GM21423 (cell line): ENCODE measurements around the gene FOXG1.

Source experiments
- ATAC-seq: cut with Tn5 transposase; IDR thresholded peaks from one replicate; pipeline ENCODE4 v1.9.1; 2021; ENCODE audit warnings: mild to moderate bottlenecking, moderate library complexity; ENCODE audit not compliant: unreplicated experiment

The FOXG1 gene

DNA sequence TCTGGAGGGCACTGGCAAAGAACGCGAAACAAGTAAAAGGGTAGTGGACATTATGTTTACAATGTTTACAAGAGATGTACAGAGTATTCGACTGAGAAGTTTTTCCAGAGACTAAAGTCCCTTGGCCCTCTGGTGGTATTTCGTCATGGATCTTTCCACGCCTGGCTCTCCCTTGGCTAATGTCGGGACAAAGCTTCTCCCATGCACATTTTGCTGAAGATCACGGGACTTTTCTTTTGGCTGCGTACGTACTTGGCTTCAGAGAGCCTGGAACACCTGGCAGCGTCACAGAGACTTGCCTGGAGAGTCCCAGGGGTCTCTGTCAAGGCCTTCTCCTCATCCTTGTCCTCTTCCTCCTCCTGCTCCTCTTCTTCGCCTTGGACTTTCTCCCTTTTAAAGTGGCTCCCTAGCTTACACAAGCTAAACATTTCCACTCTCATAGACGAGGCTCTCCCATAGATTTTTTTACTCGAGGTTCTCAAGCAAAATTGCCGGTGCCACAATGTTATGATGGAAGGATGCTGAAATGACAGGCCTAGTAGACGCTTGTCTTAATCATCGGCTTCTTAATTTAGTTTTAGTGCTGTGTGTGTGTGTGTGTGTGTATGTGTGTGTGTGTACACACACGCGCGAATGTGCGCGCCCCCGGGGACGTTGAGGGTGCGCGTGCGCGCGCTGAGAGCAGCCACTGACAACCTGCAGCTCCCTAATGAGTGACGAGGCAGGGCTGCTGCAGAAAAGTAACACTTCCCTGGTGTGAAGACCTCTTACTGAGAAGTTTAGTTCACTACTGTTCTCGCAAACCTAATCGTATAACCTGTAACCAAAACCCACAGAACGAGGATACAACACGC lies 4.9 kb upstream of the FOXG1 start:
- no peak for ATAC-seq

DNA sequence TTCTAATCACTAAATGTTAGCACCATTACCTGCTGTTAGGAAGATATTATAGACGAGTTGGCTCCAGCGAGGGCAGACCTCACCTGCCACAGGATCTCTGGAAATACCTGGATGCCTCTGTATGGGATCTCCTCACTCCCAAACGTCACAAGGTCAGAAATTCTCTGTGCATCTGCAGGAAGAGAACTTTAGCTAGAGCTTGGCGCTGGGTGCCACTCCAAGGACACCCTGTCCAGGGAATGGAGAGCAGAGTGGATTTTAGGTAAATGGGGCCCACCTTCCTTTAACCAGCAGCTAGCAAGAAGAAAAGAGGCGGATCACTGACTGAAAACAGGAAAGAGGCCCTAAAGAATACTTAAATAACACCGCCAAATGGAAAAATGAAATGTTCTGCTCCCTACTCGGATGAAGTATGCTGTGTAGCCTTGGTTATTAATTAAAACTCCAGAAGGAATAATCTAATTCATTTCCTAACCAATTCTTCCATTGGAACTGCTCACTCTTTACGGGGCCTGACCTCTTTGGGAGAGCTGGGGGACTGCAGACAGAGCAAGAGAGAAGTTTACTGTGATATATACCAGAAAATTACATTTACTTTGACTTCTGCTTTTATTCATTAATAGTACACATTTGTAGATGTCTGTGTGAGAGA lies 4.2 kb upstream of the FOXG1 start:
- no peak for ATAC-seq

GRCh38 chr14:28762955-28763326 lies 3.6 kb upstream of the FOXG1 start:
- ATAC-seq: no peak

DNA sequence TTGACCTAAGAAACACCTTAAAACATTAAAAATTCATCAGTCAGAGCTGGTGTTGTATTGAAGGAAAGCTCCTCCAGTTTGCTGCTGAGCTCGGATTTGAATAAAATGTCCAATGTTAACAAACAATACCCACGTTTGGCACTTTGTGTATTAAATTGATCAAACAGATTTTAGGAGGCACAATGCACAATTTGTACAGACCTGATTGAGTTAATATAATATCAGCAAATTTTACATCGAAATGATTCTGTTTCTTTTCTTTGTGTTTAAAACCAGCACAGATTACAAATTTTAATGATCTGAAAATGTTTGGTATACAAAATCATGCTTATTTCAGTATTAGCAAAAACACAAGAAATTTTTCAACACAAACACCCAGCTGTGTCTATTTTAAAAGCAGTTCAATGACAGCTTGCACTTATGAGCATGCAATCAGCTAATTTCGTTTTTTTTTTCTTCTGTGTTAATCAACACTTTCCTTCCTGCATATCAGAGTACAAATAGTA lies 2.8 kb upstream of the FOXG1 start:
- no peak for ATAC-seq

DNA sequence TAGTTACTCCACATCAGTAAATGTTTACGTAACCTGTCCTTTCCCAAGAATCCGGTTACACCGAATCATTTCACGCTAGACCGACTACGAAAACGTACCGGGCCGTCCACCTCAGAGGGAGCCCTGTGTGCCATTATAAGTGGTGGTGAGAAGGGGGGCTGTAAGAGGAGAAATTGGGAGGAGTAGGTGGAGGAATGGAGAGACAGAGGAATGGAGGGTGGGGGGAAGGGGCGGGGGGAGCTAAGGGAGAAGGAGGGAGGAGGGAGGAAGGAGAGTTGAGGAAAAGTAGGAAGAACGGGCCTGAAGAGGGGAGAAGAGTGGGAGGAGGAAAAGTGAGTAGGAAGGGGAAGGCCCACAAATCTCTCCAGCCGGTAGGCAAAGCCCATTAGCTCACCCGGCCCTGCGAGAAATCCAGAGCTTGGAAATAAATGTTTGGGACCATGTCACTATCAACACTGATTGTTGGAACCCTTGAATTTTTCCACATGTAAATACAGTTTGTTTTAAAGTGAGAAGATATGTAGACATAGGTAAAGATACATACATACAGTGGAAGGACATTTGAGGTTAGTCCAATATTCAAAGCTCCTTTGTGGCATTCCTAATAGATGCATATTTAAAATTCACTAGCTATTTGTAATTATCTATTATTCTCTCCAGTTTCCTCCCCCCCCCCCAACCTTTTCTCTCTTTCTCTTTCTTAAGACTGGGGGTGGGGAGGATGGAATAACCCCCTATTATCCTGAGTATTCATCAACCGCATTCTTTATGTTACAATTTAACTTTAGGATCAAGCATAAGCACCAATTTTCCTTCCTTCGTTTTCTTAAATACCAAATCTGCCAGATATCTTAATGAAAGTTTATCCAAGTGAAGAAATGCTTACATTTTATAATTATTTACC lies 2.1 kb upstream of the FOXG1 start:
- no peak for ATAC-seq

DNA sequence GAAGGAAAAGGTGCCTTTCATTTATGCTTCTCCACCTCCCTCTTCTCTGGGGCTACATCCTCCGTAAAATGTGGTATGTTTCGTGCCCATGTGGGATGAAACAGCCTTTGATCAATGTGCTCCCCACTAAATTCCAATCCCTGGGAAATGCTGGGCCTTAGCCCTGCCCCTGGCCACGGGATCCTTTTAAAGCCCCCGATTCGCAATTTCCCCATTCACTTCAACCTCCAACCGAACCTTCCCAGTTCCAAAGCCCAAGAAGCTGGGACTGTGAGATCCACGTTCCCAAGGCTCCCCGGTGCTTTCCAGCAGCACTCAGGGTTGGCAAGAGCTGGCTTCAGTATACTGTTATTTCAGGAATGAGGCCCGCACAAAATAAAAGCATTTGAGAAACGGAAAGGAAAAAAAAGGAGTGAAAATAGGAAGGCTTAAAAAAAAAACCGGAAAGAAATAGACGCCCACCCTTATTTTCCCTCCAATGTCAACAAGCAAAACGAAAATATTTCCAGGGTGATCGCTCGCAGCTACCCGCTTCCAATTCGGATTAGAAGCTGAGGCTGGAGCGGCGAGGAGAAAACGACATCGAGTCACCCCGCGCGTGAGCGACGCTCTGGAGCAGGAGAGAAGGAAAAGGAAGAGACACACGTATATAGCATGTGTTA lies 1.3 kb upstream of the FOXG1 start:
- no peak for ATAC-seq

DNA sequence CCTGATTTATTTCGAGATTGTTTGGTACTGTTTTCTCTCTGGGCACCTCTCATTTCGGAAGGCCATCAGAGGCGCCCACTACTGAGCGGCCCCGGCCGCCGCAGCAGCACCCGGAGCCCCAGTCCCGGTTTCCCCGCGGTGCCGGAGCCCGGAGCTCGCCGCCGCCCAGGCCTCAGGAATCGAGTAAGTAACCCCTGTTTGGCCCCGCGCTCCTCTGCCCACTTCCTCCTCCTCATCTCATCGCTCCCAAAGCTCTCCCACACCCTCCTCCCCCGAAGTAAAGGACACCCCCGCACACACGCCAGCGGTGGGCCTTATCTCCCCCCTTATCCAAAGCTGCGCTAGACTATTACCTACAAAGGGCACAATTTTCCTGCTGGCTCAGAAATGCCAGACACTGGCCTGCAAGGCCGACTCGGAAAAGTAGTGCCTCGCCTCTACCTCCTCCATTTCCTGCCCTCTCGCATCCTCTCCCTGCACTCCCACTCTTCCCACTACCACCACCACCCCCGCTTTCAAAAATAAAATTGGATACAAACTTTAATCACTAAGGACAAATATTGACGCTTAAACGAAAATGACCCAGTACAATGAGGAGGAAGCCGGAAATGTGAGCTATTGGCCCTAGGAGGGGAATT lies 637 bp upstream of the FOXG1 start:
- ATAC-seq: no peak

DNA sequence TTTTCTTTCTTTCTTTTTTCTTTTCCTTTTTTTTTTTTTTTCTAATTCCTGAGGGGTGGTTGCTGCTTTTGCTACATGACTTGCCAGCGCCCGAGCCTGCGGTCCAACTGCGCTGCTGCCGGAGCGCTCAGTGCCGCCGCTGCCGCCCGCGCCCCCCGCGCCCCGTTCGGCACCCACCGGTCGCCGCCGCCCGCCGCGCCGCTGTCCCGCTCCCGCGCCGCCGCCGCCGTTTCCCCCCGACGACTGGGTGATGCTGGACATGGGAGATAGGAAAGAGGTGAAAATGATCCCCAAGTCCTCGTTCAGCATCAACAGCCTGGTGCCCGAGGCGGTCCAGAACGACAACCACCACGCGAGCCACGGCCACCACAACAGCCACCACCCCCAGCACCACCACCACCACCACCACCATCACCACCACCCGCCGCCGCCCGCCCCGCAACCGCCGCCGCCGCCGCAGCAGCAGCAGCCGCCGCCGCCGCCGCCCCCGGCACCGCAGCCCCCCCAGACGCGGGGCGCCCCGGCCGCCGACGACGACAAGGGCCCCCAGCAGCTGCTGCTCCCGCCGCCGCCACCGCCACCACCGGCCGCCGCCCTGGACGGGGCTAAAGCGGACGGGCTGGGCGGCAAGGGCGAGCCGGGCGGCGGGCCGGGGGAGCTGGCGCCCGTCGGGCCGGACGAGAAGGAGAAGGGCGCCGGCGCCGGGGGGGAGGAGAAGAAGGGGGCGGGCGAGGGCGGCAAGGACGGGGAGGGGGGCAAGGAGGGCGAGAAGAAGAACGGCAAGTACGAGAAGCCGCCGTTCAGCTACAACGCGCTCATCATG lies 654 bp downstream of the FOXG1 start:
- ATAC-seq: no peak

GRCh38 chr14:28767853-28768741 lies 1.5 kb downstream of the FOXG1 start:
- ATAC-seq: no peak

DNA sequence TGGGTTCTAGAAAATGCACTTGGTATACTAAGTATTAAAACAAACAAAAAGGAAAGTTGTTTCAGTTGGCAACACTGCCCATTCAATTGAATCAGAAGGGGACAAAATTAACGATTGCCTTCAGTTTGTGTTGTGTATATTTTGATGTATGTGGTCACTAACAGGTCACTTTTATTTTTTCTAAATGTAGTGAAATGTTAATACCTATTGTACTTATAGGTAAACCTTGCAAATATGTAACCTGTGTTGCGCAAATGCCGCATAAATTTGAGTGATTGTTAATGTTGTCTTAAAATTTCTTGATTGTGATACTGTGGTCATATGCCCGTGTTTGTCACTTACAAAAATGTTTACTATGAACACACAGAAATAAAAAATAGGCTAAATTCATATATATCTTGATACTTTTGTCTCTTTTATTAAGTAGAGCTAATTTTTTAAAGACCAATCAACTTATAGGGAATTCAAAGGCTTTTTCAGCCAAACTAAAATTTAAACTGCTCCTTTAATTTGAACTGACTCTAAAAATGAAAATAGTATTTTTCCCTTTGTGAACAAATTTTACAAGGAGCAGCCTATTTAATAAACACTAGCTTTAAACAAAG lies 2.8 kb downstream of the FOXG1 start:
- no peak for ATAC-seq

GRCh38 chr14:28770061-28770460 lies 3.5 kb downstream of the FOXG1 start:
- no peak for ATAC-seq

DNA sequence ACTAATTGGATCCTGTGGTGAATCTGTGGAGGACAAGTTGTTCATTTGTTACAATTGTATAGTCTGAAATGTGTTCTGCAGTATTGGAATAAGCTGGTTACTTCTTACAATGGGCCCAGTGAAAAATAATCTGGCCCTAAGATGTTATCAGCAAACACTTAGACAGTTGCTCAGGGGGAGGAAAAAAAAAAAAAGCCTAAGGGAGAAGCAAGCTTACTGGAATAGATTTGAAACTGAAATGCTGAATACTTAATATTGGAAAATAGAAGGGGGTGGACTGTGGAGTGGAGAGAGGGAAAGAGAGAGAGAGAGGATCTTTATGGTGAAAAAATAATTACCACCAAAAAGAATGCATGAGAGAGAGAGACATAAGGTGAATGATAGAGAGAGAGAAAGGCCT lies 4.0 kb downstream of the FOXG1 start:
- no peak for ATAC-seq

GRCh38 chr14:28771168-28771567 lies 4.6 kb downstream of the FOXG1 start:
- no peak for ATAC-seq

- ATAC-seq: no peak
Observed at GRCh38 chr14:28772613-28773012, 6.0 kb downstream of the FOXG1 start.

GRCh38 chr14:28773176-28773575 lies 6.6 kb downstream of the FOXG1 start:
- ATAC-seq: no peak

DNA sequence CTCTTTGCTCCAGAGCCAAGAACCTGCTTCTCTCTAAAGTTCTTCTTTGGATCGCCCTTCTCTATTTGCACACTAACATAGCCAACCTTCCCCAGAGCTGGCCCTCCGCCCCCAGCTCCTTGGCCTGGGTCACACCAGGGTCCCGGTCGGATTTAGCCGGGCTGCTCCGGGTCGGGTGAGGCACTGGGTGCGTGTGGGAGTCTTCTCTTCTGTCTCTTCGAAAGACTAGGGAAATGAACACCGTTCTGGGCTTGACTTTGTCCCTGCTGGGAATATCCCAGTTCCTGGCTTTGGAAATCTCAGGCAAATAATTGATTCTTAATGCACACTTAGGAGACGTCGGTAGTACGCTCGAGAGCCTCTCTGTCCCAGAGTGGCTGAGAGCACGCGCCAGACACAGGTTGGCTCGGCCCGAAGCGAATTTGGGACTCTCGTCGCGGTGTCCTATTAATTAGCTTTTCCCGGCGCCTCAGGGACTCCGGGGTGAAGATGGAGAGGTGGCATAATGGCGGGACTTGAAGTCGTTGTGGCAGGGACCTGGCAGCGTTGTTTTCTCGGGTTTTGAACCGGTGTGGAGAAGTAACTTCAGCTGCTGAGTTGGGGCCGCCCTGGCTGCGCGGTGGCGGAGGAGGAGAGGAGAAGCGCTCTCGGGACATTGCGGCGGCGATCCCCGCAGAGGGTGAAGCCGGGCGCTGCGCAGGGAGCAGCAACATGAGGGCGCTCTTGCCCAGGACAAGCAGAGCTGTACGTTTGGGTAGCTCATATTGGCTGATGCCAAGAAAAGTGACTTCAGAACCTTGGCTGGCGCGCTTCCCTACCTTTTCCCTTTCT lies 7.5 kb downstream of the FOXG1 start:
- ATAC-seq: no peak
